DND-41 (cell line): ENCODE measurements around the gene CLCN7.

Source experiments
- ATAC-seq: fragments of 200-7000 bp; cut with Tn5 transposase; 3 replicates; pipeline ENCODE4 v1.9.1; 2021; ENCODE audit warnings: low read depth; ENCODE audit not compliant: insufficient read depth
- DNase-seq: peaks from one replicate; pipeline ENCODE4 v3.0.0-alpha.2; 2020
- H2AFZ ChIP-seq: 2 replicates; pipeline ENCODE4 v1.6.0; 2012; ENCODE audit warnings: low read depth, low read length
- H3K27ac ChIP-seq: 2 replicates; pipeline ENCODE4 v1.5.1; 2012; ENCODE audit warnings: low read length, inconsistent platforms
- H3K27me3 ChIP-seq: fragments of 200-600 bp; sonication (generic); 2 replicates; pipeline ENCODE4 v1.6.0; 2012; ENCODE audit warnings: low read length, mild to moderate bottlenecking, inconsistent platforms; ENCODE audit not compliant: insufficient read depth, poor library complexity
- H3K36me3 ChIP-seq: 2 replicates; pipeline ENCODE4 v1.5.1; 2012; ENCODE audit warnings: low read length, inconsistent platforms; ENCODE audit not compliant: insufficient read depth
- H3K4me1 ChIP-seq: 2 replicates; pipeline ENCODE4 v1.5.1; 2012; ENCODE audit warnings: mild to moderate bottlenecking, low read length; ENCODE audit not compliant: insufficient read depth
- H3K4me2 ChIP-seq: 2 replicates; pipeline ENCODE4 v1.6.0; 2012; ENCODE audit warnings: mild to moderate bottlenecking, moderate library complexity, low read length, inconsistent platforms; ENCODE audit not compliant: insufficient read depth
- H3K4me3 ChIP-seq, 2 experiments: fragments of 200-600 bp in 1 of 2; shearing (Covaris generic) in 1 of 2; 2 replicates each; pipeline ENCODE4 v1.5.1; 2012 to 2016; ENCODE audit warnings: inconsistent platforms in 2 of 2, low read length in 2 of 2, mild to moderate bottlenecking in 2 of 2, low read depth in 1 of 2, moderate library complexity in 1 of 2
- H3K79me2 ChIP-seq: 2 replicates; pipeline ENCODE4 v1.6.0; 2012; ENCODE audit warnings: low read length, inconsistent platforms; ENCODE audit not compliant: insufficient read depth
- H3K9ac ChIP-seq: 2 replicates; pipeline ENCODE4 v1.6.0; 2012; ENCODE audit warnings: low read depth, mild to moderate bottlenecking, inconsistent platforms, low read length, moderate library complexity
- H3K9me3 ChIP-seq: 2 replicates; pipeline ENCODE4 v1.5.1; 2012; ENCODE audit warnings: low read length, moderate library complexity, mild to moderate bottlenecking, inconsistent platforms; ENCODE audit not compliant: insufficient read depth, severe bottlenecking
- H4K20me1 ChIP-seq: 2 replicates; pipeline ENCODE4 v1.6.0; 2012; ENCODE audit warnings: low read length; ENCODE audit not compliant: insufficient read depth
- CTCF ChIP-seq: IDR thresholded peaks from 2 replicates; pipeline ENCODE4 v1.5.1; 2012; ENCODE audit warnings: borderline replicate concordance, low read length, moderate library complexity, mild to moderate bottlenecking; ENCODE audit not compliant: poor library complexity, severe bottlenecking; ENCODE audit errors: extremely low read depth
- EZH2 ChIP-seq: IDR thresholded peaks from 3 replicates; pipeline ENCODE4 v1.6.1; 2012; ENCODE audit warnings: borderline replicate concordance, low read depth, mild to moderate bottlenecking, moderate library complexity, low read length, inconsistent platforms; ENCODE audit not compliant: severe bottlenecking

The CLCN7 gene

GRCh38 chr16:1437606-1438005, 37.2 kb downstream of the CLCN7 start:
- H3K9me3 ChIP-seq = no peaks in the 10 kb centered on the region
- no peak overlapping the region for H2AFZ ChIP-seq
- H3K4me2 ChIP-seq = no peak overlapping the region
- ATAC-seq = no peak
- H3K36me3 ChIP-seq = no peaks in the 10 kb centered on the region
- no peak overlapping the region for H3K4me3 ChIP-seq
- H3K27me3 ChIP-seq = no peaks in the 10 kb centered on the region
- TF ChIP-seq EZH2 (no peak), CTCF (no peak)
- H3K4me1 ChIP-seq = no peaks in the 10 kb centered on the region
- H3K27ac ChIP-seq = no peak overlapping the region
- H4K20me1 ChIP-seq = no peaks in the 10 kb centered on the region
- H3K79me2 ChIP-seq = no peaks in the 10 kb centered on the region
- no peak overlapping the region for H3K9ac ChIP-seq
- no peak for DNase-seq

- no peaks in the 10 kb centered on the region for H3K27me3 ChIP-seq
- TF ChIP-seq EZH2 (no peak), CTCF (no peak)
- no peak overlapping the region for H3K27ac ChIP-seq
- no peaks in the 10 kb centered on the region for H3K79me2 ChIP-seq
- H3K9ac ChIP-seq = no peak overlapping the region
- DNase-seq = no peak
- no peaks in the 10 kb centered on the region for H3K4me1 ChIP-seq
- no peak overlapping the region for H2AFZ ChIP-seq
- no peaks in the 10 kb centered on the region for H3K9me3 ChIP-seq
- no peak overlapping the region for H3K4me3 ChIP-seq
- no peak for ATAC-seq
- no peak overlapping the region for H3K4me2 ChIP-seq
- H3K36me3 ChIP-seq = no peaks in the 10 kb centered on the region
- no peaks in the 10 kb centered on the region for H4K20me1 ChIP-seq
Measured at GRCh38 chr16:1436731-1437355, 38.0 kb downstream of the CLCN7 start.

GRCh38 chr16:1435921-1436697, 38.7 kb downstream of the CLCN7 start:
- H3K4me3 ChIP-seq = no peak overlapping the region
- H3K27me3 ChIP-seq = no peaks in the 10 kb centered on the region
- no peak for TF ChIP-seq CTCF
- TF ChIP-seq EZH2 = no peak
- H3K9me3 ChIP-seq = no peaks in the 10 kb centered on the region
- no peak overlapping the region for H3K27ac ChIP-seq
- H3K4me2 ChIP-seq = no peak overlapping the region
- H3K9ac ChIP-seq = no peak overlapping the region
- no peaks in the 10 kb centered on the region for H3K36me3 ChIP-seq
- DNase-seq (no peak), ATAC-seq (no peak)
- H2AFZ ChIP-seq = no peak overlapping the region
- H4K20me1 ChIP-seq = no peaks in the 10 kb centered on the region
- no peaks in the 10 kb centered on the region for H3K79me2 ChIP-seq
- no peaks in the 10 kb centered on the region for H3K4me1 ChIP-seq
